Activated CD8-positive, alpha-beta memory T cell treated with anti-CD3 and anti-CD28 coated beads, Interleukin-2, amount 50 U/mL, for 24 hours (primary cell): ENCODE measurements around the gene GGCT.
"Not testable (repeated sequence)": the region's sequence is repeated elsewhere in the genome, so short reads cannot be mapped to it uniquely, and the experiment has no call there.

ENCODE experiments used
- DNase-seq: peaks from one replicate; pipeline ENCODE4 v3.0.0-alpha.2; 2020; ENCODE audit errors: extremely low read depth

Gene GGCT, protein sequence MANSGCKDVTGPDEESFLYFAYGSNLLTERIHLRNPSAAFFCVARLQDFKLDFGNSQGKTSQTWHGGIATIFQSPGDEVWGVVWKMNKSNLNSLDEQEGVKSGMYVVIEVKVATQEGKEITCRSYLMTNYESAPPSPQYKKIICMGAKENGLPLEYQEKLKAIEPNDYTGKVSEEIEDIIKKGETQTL

GRCh38 chr7:30504301-30505173 lies at the start of gene GGCT:
Gene GGCT (minus strand): TSS chr7:30504829. CDS start chr7:30504709, 120 bp downstream.
- peak; percentile 94 for DNase-seq

DNA sequence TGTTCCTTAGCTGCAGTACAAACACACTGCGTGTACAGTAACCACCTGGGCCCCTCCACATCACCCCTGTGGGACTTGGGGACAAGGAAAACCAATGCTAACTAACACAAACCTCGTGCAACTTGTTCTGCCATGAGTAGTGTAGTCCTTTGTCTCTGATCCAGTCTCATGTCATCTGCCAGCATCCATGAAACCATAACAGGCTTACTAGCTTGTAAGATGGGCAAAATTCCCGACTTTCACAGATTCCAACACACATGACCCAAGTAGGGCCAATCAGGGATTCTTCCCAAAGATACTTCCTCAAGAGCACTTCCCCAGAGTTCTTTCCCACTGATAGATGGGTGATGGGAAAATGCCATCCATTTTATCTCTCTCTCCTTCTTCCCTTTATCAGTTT lies 48.9 kb upstream of the GGCT start:
- DNase-seq: no peak

DNA sequence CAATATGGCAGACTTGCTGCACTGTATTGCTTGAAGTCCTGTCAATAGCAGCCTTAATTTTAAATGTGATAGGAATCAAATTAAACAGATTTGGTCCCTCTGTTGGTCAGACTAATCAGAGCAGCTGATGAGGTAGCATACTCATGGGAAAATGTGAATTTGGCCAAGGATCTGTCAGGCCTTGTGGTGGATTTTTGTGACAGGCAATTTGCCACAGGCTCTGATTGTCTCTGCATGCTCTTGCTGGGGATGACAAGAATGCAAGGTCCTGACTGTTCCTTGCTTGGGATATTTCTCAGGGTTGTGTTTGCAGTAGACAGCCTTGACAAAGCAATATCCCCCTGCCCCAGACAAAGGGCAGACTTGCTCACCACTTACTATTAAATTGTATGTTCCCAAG lies 48.5 kb upstream of the GGCT start:
- DNase-seq: no peak

DNA sequence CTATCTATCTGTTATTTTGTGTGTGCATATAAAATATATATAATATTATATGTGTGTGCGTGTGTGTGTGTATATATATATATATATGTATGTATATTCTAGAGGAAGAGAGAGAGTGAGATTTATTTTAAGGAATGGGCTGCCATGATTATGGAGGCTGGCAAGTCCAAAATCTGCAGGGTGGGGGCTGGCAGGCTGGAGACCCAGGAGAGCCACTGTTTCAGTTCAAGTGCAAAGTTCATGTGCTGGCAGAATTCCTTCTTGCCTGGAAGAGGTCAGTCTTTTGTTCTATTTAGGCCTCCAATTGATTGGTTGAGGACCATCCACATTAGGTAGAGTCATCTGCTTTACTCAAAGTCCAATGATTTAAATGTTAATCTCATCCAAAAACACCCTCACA lies 47.7 kb upstream of the GGCT start:
- DNase-seq: no peak

- DNase-seq: no peak
Measured at GRCh38 chr7:30549931-30550493, 45.4 kb upstream of the GGCT start.

DNA sequence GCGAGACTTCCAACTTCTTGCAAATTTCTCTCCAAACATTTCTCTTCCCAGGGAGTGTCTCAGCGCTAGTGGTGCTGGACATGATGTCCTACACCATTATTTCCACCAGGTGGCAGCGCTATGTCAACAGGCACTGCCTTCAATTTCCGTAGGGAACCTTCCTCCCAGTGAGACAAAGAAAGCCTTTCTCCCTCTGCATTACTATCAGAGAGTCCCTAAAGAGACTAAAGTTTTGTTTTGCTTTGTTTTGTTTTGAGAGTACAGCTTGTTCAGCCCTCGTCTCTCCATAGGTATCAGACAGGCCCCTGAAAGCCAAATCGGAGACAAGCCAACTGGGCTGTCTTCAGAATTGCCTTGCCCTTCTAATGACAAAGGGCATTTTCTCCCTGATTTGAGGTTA lies 44.2 kb upstream of the GGCT start:
- no peak for DNase-seq

GRCh38 chr7:30546596-30546995 lies 42.0 kb upstream of the GGCT start:
- no peak for DNase-seq

DNA sequence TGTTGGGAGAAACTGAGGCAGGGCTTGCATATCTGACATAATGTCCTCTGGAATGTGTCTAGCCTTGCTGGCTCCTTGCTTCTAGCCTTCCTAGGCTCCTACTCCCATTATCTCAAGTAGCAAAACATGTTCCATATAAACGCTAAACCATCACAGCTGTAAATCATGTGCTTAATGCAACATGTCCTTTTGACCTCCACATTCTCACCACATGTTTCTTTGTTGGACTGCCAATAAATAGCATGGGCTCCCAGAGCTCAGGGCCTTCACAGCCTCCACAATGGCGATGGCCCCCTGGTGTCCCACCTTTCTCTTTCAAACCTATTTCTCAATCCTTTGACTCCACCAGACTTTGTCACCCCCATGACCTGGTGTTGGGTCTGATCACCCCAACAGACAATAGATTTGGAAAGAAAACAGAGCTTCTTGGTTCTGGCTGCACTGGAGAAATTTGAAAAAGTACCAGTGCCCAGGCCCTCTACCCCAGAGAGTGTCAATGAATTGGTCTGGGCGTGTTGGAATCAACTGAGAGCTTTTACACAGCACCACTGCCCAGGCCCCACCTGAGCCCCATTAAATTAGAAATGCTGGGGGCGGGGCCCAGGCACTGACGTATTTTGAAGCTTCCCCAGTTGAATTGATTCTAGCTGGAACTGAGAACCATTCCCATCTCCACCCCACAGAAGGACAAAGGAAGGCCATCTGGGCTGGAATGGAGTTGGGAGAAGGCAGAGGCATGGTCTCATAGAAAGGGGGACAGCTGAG lies 41.3 kb upstream of the GGCT start:
- no peak for DNase-seq

- no peak for DNase-seq
Measured at GRCh38 chr7:30543813-30544525, 39.3 kb upstream of the GGCT start.

DNA sequence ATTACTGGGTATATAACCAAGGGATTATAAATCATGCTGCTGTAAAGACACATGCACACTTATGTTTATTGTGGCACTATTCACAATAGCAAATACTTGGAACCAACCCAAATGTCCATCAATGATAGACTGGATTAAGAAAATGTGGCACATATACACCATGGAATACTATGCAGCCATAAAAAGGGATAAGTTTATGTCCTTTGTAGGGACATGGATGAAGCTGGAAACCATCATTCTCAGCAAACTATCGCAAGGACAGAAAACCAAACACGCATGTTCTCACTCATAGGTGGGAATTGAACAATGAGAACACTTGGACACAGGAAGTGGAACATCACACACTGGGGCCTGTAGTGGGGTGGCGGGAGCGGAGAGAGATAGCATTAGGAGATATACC lies 38.5 kb upstream of the GGCT start:
- not testable (repeated sequence) for DNase-seq

- no peak for DNase-seq
Measured at GRCh38 chr7:30533886-30534285, 29.3 kb upstream of the GGCT start.

GRCh38 chr7:30531286-30531685 lies 26.7 kb upstream of the GGCT start:
- DNase-seq: no peak

DNA sequence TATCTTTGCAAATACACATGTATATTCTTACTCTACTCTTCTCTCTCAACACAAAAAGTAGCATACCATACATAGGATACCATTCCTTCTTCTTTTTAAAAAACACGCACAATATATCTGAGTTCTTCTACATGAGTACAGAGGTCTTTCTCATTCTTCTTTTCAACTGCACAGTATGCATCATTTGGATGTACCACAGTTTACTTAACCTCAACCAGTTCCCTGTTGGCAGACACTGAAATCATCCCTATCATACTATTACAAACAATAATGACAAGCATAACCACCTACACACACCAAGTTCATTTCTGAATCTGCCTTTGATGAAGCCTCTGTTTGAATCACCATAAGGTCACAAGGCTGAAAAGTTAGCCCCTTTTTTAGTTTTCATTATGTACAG lies 25.7 kb upstream of the GGCT start:
- DNase-seq: no peak

- DNase-seq: no peak
Measured at GRCh38 chr7:30528779-30529178, 24.1 kb upstream of the GGCT start.

DNA sequence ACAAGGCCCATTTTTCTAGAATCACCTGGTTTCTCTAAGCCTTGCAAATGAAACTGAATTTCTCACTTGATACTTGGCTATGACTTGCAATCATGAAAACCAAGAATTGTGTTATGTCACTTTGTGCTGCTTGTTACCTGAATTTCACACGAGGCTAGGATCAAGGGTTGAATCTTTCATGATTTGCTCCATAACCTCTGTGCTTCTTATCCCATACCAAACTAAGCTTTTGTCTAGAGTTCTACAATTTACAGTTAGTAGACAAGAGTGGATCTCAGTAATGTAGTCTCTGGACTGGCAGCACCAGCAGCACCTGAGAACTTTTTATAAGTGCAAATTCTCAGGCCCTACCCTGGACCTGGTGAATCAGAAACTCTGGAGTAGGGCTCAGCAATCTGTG lies 22.7 kb upstream of the GGCT start:
- not testable (repeated sequence) for DNase-seq

DNA sequence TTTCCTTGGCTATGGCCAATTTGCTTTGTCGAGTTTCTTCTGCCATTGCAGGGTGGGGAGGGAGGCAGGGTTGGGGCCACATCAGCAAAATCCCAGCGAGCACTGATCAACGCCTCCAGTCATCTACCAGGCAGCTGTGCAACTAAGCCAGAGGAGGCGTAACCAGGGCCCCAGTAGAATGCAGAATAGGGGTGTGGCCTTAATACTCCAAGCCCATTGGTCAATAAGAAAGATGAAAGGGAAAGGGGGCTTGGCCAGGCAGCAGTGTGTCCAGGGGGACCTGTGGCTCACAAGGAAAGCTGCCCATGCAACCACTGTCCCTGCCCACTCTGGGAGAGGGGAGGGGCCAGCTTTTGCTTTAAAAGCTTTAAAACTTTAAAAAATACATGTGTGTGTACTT lies 21.5 kb upstream of the GGCT start:
- no peak for DNase-seq

- no peak for DNase-seq
Measured at GRCh38 chr7:30525429-30525828, 20.8 kb upstream of the GGCT start.

GRCh38 chr7:30524545-30524944 lies 19.9 kb upstream of the GGCT start:
- DNase-seq: no peak

DNA sequence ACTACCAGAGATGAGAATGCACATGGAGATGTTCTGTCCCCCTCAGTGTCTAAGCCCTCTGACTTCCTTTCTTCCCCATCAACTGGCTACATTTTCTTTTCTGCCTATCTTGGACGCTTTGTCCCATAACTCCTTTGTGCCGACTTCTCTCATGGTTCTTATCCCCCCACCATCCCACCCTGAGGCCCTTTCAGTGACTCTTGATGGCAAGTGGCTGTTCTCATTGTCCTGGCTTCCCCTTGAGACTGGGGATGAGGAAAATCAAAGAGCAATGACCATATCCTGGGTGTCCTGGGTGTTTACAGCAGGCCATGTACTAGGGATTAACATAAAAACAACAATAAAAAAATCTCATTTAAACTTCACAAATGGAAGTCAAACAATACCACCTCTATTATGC lies 18.8 kb upstream of the GGCT start:
- no peak for DNase-seq

DNA sequence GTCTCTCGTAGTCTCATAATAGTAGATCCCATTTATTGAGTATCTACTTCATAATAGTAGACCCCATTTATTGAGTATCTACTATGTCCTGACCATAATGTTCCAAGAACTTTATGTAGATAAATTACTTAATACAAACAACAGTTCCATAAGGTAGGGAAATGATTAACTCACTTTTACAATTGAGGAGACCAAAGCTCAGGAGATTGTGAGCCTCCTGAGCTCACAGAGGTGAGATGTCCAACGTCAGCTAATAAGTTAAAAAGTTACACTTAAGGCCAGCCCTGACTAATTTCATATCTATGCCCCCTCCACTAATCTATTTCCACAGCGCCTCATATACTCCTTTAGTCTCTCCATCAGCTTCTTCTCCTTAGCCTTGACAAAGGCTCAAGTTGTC lies 17.5 kb upstream of the GGCT start:
- no peak for DNase-seq

DNA sequence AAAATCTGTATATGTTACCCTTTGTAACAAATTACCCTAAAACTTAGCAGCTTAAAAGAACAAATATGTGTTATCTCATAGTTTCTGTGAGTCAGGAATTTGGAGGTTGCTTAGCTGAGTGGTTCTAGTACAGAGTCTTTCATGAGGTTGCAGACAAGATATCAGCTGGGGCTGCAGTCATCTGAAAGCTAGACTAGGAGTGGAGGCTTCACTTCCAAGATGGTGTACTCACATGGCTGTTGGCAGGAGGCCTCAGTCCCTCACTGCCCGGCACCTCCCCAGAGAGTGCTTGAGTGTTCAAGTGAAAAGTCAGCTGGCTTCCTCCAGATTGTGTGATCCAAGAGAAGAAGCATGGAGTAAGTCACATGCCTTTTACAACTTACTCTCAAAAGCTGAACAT lies 16.9 kb upstream of the GGCT start:
- DNase-seq: no peak

DNA sequence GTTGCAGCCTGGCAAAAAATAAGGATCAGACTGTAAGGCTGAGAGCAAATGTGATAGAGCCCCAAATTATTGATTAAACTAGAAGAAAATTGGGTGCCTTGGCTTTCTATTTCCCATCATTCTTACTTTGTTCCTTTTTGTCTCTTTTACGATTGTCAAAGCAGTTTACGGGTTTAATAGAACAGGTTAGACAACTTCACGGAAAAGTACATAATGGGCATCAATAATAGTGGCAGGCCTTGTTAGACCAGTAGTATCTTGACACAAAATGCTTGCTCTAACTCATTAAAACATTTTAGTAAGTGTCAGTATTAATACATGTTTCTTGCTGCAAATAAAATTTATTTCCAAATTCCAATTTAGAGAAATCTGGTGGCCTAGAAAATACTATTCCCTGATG lies 14.5 kb upstream of the GGCT start:
- DNase-seq: no peak
